Measurements from ENCODE around the gene HPS4. TPM values are rescaled to one million over a fixed set of nuclear protein-coding genes. Genes with fewer than 3 reads are reported as not detected.

The HPS4 gene
- polyA plus RNA-seq, 2 of the 4 experiments (the other 2 are of a cell fraction), result 12.7 to 30.2 TPM

DNA sequence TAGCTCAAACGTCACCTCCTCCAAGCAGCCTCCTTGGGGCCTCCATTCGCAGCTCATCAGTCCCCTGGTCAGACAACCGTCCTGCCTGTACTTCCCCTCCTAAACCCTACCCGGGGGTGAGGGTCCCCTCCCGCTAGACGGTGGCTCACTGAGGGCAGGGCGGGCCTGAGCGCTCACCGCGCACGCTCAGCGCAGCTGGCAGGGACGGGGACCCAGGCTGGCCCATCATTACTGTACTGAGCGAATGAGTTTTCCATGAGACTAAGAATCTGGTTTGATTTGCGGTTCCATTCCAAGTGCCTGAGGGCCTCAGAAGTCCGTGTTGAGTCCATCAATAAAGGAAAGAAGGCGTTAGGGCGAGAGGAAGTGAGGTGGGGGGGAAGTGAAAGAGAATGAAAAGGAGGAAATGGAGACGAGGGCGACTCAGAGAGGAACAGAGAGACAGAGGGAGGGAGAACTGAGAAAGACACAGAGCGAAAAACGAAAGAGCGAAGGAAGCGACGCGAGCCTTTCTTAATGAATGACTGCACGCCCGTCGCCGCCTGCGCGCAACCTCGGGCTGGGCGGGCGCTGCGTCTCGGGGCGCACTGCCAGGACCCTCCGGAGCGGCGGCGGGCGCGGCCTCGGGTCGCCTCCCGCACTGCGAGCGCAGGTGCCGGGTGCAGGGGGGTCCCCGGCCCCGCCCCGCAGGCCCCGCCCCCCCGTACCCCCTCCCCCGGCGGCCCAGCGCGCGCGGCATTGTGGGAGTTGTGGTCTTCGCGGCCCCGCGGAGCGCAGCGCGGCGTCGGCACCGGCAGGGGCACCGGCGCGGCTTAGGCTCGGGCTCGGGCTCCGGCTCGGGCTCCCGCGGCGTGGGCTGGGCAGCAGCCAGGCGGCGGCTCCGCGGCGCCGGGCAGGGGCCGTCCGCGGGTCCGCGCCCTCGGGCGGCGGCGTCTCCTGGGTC is 54.8 kb downstream of the HPS4 start, which contains the start of gene ASPHD2:
Gene ASPHD2 (plus strand): TSS at position 746 of the 943 bp plus-strand sequence. CDS start 4,356 bp downstream, outside the sequence.
- CTCF ChIA-PET, result no interaction called here
- ATAC-seq (peak; percentile 82 to 86), FAIRE-seq (no peak), DNase-seq (ENCODE audit: low read depth in 1 of 2, low spot score in 1 of 2) (peak; percentile 11 to 18)
- peak within 1 kb of the TSS; percentile 66 to 94 for H3K27ac ChIP-seq
- H3K4me3 ChIP-seq, result peak within 1 kb of the TSS; percentile 72
- TF ChIP-seq NPAS2 (CRISPR knock-in tag; IDR thresholded peaks at IDR 0.05; ENCODE audit: borderline replicate concordance) (no peak), GATA3 (IDR thresholded peaks at IDR 0.05; ENCODE audit: borderline replicate concordance) (no peak), POLR2AphosphoS2 (conservative IDR thresholded peaks at IDR 0.05; ENCODE audit: low read length) (no peak), ZNF302 (CRISPR knock-in tag; IDR thresholded peaks at IDR 0.05) (no peak), ZC3H11A (IDR thresholded peaks at IDR 0.05) (no peak), JUNB (IDR thresholded peaks at IDR 0.05) (no peak), RNF2 (IDR thresholded peaks at IDR 0.05; ENCODE audit: borderline replicate concordance, low read depth) (no peak), JUN (IDR thresholded peaks at IDR 0.05) (peak in 1 of 2 experiments; percentile 19; a peak in 1 of 5 replicates), HOXA7 (CRISPR knock-in tag; IDR thresholded peaks at IDR 0.05) (no peak), MAZ (IDR thresholded peaks at IDR 0.05; ENCODE audit: borderline replicate concordance, low read depth, low read length) (no peak), POLR2A (IDR thresholded peaks at IDR 0.05; ENCODE audit: low read length) (peak; percentile 53; the same call in 1 of the 2 replicates), ZFP36 (IDR thresholded peaks at IDR 0.05; ENCODE audit: borderline replicate concordance, partially characterized antibody) (no peak)
- TF ChIP-seq, protein P1, sequence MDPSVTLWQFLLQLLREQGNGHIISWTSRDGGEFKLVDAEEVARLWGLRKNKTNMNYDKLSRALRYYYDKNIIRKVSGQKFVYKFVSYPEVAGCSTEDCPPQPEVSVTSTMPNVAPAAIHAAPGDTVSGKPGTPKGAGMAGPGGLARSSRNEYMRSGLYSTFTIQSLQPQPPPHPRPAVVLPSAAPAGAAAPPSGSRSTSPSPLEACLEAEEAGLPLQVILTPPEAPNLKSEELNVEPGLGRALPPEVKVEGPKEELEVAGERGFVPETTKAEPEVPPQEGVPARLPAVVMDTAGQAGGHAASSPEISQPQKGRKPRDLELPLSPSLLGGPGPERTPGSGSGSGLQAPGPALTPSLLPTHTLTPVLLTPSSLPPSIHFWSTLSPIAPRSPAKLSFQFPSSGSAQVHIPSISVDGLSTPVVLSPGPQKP (IDR thresholded peaks at IDR 0.05; ENCODE audit: low read depth, low read length), result no peak
- POLR2A ChIA-PET, result no interaction called here
- H3K4me2 ChIP-seq, result peak within 1 kb of the TSS; percentile 77
- WGBS (ENCODE audit: missing lambda C conversion rate), result 8% methylated on average over 37 of the region's 96 CpGs
- peaks cover under 1% of the 10 kb centered on the region; the same call in 2 of the 3 replicates for H3K9me3 ChIP-seq
- H3K4me1 ChIP-seq, result no peaks in the 10 kb centered on the region; the same call in 2 of the 3 replicates

DNA sequence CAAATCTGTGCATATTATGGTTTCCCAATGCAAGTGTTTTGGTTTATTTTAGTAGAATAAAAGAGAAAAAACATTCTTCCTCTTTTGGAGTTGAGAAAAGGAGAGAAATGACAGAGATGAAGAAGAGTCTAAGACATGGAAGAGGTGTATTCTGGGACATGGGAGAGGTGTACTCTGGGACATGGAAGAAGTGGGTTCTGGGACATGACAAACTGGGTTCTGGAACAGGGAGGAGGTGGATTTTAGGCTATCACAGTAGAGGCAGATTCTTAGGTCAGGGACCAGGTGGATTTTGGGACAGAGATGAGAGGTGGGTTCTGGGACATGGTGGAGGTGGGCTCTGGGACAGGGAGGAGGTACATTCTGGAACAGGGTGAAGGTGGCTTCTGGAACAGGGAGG is 56.7 kb downstream of the HPS4 start:
- no peaks in the 10 kb centered on the region; the same call in 2 of the 3 replicates for H3K4me1 ChIP-seq
- peaks cover 15% of the 10 kb centered on the region for H3K9me3 ChIP-seq
- DNase-seq (ENCODE audit: low read depth in 1 of 2, low spot score in 1 of 2), result no peak
- no peak for ATAC-seq
- TF ChIP-seq, protein P2, sequence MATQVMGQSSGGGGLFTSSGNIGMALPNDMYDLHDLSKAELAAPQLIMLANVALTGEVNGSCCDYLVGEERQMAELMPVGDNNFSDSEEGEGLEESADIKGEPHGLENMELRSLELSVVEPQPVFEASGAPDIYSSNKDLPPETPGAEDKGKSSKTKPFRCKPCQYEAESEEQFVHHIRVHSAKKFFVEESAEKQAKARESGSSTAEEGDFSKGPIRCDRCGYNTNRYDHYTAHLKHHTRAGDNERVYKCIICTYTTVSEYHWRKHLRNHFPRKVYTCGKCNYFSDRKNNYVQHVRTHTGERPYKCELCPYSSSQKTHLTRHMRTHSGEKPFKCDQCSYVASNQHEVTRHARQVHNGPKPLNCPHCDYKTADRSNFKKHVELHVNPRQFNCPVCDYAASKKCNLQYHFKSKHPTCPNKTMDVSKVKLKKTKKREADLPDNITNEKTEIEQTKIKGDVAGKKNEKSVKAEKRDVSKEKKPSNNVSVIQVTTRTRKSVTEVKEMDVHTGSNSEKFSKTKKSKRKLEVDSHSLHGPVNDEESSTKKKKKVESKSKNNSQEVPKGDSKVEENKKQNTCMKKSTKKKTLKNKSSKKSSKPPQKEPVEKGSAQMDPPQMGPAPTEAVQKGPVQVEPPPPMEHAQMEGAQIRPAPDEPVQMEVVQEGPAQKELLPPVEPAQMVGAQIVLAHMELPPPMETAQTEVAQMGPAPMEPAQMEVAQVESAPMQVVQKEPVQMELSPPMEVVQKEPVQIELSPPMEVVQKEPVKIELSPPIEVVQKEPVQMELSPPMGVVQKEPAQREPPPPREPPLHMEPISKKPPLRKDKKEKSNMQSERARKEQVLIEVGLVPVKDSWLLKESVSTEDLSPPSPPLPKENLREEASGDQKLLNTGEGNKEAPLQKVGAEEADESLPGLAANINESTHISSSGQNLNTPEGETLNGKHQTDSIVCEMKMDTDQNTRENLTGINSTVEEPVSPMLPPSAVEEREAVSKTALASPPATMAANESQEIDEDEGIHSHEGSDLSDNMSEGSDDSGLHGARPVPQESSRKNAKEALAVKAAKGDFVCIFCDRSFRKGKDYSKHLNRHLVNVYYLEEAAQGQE (IDR thresholded peaks at IDR 0.05), result no peak
- TF ChIP-seq GATA3 (IDR thresholded peaks at IDR 0.05; ENCODE audit: borderline replicate concordance), result no peak
- TF ChIP-seq FOSL2 (IDR thresholded peaks at IDR 0.05), result no peak
- no peak for TF ChIP-seq FOSL2 (CRISPR knock-in tag; IDR thresholded peaks at IDR 0.05)
- no peak for TF ChIP-seq CEBPB (IDR thresholded peaks at IDR 0.05)
- TF ChIP-seq POLR2A (IDR thresholded peaks at IDR 0.05; ENCODE audit: low read length), result no peak
- no peak for TF ChIP-seq RFX5 (IDR thresholded peaks at IDR 0.05)
- TF ChIP-seq TP53 (CRISPR knock-in tag; IDR thresholded peaks at IDR 0.05), result no peak
- TF ChIP-seq EHMT2 (IDR thresholded peaks at IDR 0.05; ENCODE audit: low read depth), result no peak
- no peak for TF ChIP-seq RCOR1 (IDR thresholded peaks at IDR 0.05; ENCODE audit: low read depth, low read length)
- TF ChIP-seq HEYL (CRISPR knock-in tag; IDR thresholded peaks at IDR 0.05), result no peak
- TF ChIP-seq NFE2L2 (conservative IDR thresholded peaks at IDR 0.05; ENCODE audit: low read length), result no peak
- no peak for TF ChIP-seq HOXA7 (CRISPR knock-in tag; IDR thresholded peaks at IDR 0.05)
- no peak for TF ChIP-seq JUN (IDR thresholded peaks at IDR 0.05)
- TF ChIP-seq ZC3H11A (IDR thresholded peaks at IDR 0.05), result no peak
- no peak for TF ChIP-seq BHLHE40 (IDR thresholded peaks at IDR 0.05; ENCODE audit: low read depth, low read length)
- TF ChIP-seq RARB (CRISPR knock-in tag; IDR thresholded peaks at IDR 0.05), result no peak
- TF ChIP-seq, protein P3, sequence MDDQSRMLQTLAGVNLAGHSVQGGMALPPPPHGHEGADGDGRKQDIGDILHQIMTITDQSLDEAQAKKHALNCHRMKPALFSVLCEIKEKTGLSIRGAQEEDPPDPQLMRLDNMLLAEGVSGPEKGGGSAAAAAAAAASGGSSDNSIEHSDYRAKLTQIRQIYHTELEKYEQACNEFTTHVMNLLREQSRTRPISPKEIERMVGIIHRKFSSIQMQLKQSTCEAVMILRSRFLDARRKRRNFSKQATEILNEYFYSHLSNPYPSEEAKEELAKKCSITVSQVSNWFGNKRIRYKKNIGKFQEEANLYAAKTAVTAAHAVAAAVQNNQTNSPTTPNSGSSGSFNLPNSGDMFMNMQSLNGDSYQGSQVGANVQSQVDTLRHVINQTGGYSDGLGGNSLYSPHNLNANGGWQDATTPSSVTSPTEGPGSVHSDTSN (IDR thresholded peaks at IDR 0.05), result no peak
- no peak for TF ChIP-seq MAFK (IDR thresholded peaks at IDR 0.05; ENCODE audit: partially characterized antibody)
- TF ChIP-seq CBX2 (IDR thresholded peaks at IDR 0.05; ENCODE audit: borderline replicate concordance, low read depth), result no peak
- no peak for TF ChIP-seq HDAC2 (IDR thresholded peaks at IDR 0.05)
- H3K27ac ChIP-seq, result no peak overlapping the region
- CTCF ChIA-PET, result no interaction called here
- POLR2A ChIA-PET, result no interaction called here
- no peak for FAIRE-seq
- no peak overlapping the region for H3K4me3 ChIP-seq
- H3K4me2 ChIP-seq, result no peak overlapping the region

All from A549 (cell line).